ENCODE measurements around the gene RALY. TPM values are rescaled to one million over a fixed set of nuclear protein-coding genes. Genes with fewer than 3 reads are reported as not detected.

The RALY gene
- total and polyA plus RNA-seq, 8 donors = 127 to 242 (median 201) TPM

GRCh38 chr20:33995053-33995831, 1.5 kb downstream of the RALY start:
- peaks cover 31 to 77% of the 10 kb centered on the region in 2 donors for H3K4me1 ChIP-seq
- no peak for ATAC-seq
- no peaks in the 10 kb centered on the region for H3K9me3 ChIP-seq
- H3K27ac ChIP-seq = peak overlapping the region; percentile 98
- H3K4me3 ChIP-seq = peak overlapping the region; percentile 91 to 98
- peak in 1 of 4 donors; percentile 41 for DNase-seq
- no peak for TF ChIP-seq CTCF (IDR thresholded peaks at IDR 0.05)
- no peaks in the 10 kb centered on the region for H3K27me3 ChIP-seq
- intact Hi-C loops (cut with DNase I) = loop anchor here in 1 of 2 donors (5.0 kb wide), 1 partner anchor 52 kb away; no protein-coding TSS in a partner anchor
- no peaks in the 10 kb centered on the region for H3K36me3 ChIP-seq

- Histone ChIP-seq H3K9me3 (no peaks in the 10 kb centered on the region), H3K4me3 (no peak overlapping the region), H3K4me1 (peaks cover 32 to 81% of the 10 kb centered on the region in 2 donors), H3K27me3 (no peaks in the 10 kb centered on the region), H3K27ac (no peak overlapping the region), H3K36me3 (no peaks in the 10 kb centered on the region)
- TF ChIP-seq CTCF (IDR thresholded peaks at IDR 0.05) = no peak
- intact Hi-C loops (cut with DNase I) = loop anchor here in 1 of 2 donors (5.0 kb wide), 1 partner anchor 48 kb away; no protein-coding TSS in a partner anchor
- ATAC-seq (no peak), DNase-seq (no peak)
These were observed 5.4 kb downstream of the RALY start for GRCh38 chr20:33999025-33999649.

GRCh38 chr20:34001378-34001777, 7.7 kb downstream of the RALY start:
- H3K4me1 ChIP-seq = peaks cover 18 to 76% of the 10 kb centered on the region in 2 donors
- no peak for TF ChIP-seq CTCF (IDR thresholded peaks at IDR 0.05)
- no peak for DNase-seq
- H3K36me3 ChIP-seq = no peaks in the 10 kb centered on the region
- no peaks in the 10 kb centered on the region for H3K9me3 ChIP-seq
- no peak overlapping the region for H3K27ac ChIP-seq
- H3K27me3 ChIP-seq = no peaks in the 10 kb centered on the region
- peak; percentile 74 for ATAC-seq
- intact Hi-C loops (cut with DNase I) = no loop called here
- H3K4me3 ChIP-seq = no peak overlapping the region

GRCh38 chr20:34004227-34004626, 10.5 kb downstream of the RALY start:
- no peak overlapping the region for H3K27ac ChIP-seq
- DNase-seq (no peak), ATAC-seq (no peak)
- H3K4me1 ChIP-seq = peaks cover 10 to 64% of the 10 kb centered on the region in 2 donors
- H3K4me3 ChIP-seq = no peak overlapping the region
- intact Hi-C loops (cut with DNase I) = no loop called here
- H3K27me3 ChIP-seq = no peaks in the 10 kb centered on the region
- no peak for TF ChIP-seq CTCF (IDR thresholded peaks at IDR 0.05)
- no peaks in the 10 kb centered on the region for H3K9me3 ChIP-seq
- no peaks in the 10 kb centered on the region for H3K36me3 ChIP-seq

- no peak for ATAC-seq
- H3K27me3 ChIP-seq = no peaks in the 10 kb centered on the region
- H3K9me3 ChIP-seq = no peaks in the 10 kb centered on the region
- H3K36me3 ChIP-seq = no peaks in the 10 kb centered on the region
- no peak overlapping the region for H3K27ac ChIP-seq
- no peak for TF ChIP-seq CTCF (IDR thresholded peaks at IDR 0.05)
- no peak for DNase-seq
- peaks cover 14 to 64% of the 10 kb centered on the region in 2 donors for H3K4me1 ChIP-seq
- intact Hi-C loops (cut with DNase I) = no loop called here
- no peak overlapping the region for H3K4me3 ChIP-seq
These were observed 11.2 kb downstream of the RALY start for GRCh38 chr20:34004790-34005457.
